OCI-LY3 (cell line): ENCODE measurements around the gene MACROD2.

Source experiments
- CTCF ChIP-seq: fragments of 200-600, 300-600 bp; sonication (generic); IDR thresholded peaks from 2 replicates; pipeline ENCODE4 v1.5.1; 2014; ENCODE audit warnings: antibody characterized with exemption, low read length, low read depth
- EZH2phosphoT487 ChIP-seq: fragments of 200-600 bp; shearing (Covaris generic); IDR thresholded peaks from 2 replicates; pipeline ENCODE4 v1.6.1; 2018; ENCODE audit warnings: antibody characterized with exemption, mixed run types, low read depth

GRCh38 chr20:13960525-13960924, 34.8 kb upstream of the MACROD2 start:
- TF ChIP-seq CTCF (no peak), EZH2phosphoT487 (no peak)
